H1 (cell line): Measurements from ENCODE around the gene SULT6B1. TPM values are rescaled to one million over a fixed set of nuclear protein-coding genes. Genes with fewer than 3 reads are reported as not detected.

Experiments
- RAD21 ChIP-seq, 2 experiments: IDR thresholded peaks in 1 of 2; conservative IDR thresholded peaks in 1 of 2; 2 replicates each; pipeline ENCODE4 v1.6.1; 2011; ENCODE audit warnings: low read depth in 2 of 2, low read length in 2 of 2, improper control_type of control experiment in 1 of 2, inconsistent platforms in 1 of 2, mild to moderate bottlenecking in 1 of 2, moderate library complexity in 1 of 2
- polyA plus RNA-seq, 7 experiments: library from polyadenylated mRNA; depleted of rRNA in 3 of 7; stranded (reverse) in 5 of 7; unstranded in 2 of 7; fragments of >200 nt in 5 of 7; fragments of 200-250 nt in 2 of 7; gene quantifications; 1 replicate in 5 of 7; 2 replicates in 1 of 7; 4 replicates in 1 of 7; pipeline versions ENCODE4 v1.2.1 to v1.2.3, GENCODE V29; 2011 to 2013; ENCODE audit warnings: missing spikeins in 2 of 7, mixed read lengths in 2 of 7
- total RNA-seq: library from RNA; stranded (reverse); fragmentation: NEBNext Ultra II Directional; extraction: Animal tissue kit (Norgen Biotek cat#: 25700); gene quantifications from 2 replicates; pipeline ENCODE4 v1.2.1, GENCODE V29; 2021
- TF ChIP-seq, protein P1 (sequence below), 3 experiments: IDR thresholded peaks; 1 replicate in 2 of 3; 2 replicates in 1 of 3; pipeline versions ENCODE4 v1.5.1 to v1.6.1; 2011; ENCODE audit warnings: low read length in 3 of 3, mild to moderate bottlenecking in 3 of 3, inconsistent platforms in 2 of 3, low read depth in 1 of 3, moderate library complexity in 1 of 3; ENCODE audit not compliant: insufficient read depth in 1 of 3; ENCODE audit errors: control extremely low read depth in 1 of 3
- TF ChIP-seq, protein P2 (sequence below): IDR thresholded peaks from 2 replicates; pipeline ENCODE4 v1.6.1; 2012; ENCODE audit warnings: inconsistent platforms

SULT6B1 gene
- total and polyA plus RNA-seq, 2 of the 8 experiments (the other 6 are each of a cell fraction or from before 2014, with no cell fraction given): not detected

DNA sequence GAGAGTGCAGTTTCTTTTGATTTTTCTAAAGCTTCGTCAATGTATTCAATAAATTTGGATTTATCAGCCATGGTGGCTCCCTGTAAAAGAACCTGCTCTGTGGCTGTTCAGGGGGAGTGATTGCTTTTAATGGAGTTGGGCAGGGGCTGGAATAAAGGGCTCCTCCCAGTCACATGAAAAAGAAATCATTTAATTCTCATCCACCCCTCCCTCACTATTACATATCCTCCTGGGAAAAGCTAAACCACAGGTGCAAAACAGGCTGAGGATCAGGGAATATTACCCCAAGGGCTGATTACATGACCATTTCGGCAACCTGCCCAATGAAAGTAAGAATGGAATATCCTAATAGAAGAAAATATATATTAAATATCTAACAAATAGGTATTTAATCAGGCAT is at the start of gene SULT6B1 (continued):
- TF ChIP-seq, protein P1, sequence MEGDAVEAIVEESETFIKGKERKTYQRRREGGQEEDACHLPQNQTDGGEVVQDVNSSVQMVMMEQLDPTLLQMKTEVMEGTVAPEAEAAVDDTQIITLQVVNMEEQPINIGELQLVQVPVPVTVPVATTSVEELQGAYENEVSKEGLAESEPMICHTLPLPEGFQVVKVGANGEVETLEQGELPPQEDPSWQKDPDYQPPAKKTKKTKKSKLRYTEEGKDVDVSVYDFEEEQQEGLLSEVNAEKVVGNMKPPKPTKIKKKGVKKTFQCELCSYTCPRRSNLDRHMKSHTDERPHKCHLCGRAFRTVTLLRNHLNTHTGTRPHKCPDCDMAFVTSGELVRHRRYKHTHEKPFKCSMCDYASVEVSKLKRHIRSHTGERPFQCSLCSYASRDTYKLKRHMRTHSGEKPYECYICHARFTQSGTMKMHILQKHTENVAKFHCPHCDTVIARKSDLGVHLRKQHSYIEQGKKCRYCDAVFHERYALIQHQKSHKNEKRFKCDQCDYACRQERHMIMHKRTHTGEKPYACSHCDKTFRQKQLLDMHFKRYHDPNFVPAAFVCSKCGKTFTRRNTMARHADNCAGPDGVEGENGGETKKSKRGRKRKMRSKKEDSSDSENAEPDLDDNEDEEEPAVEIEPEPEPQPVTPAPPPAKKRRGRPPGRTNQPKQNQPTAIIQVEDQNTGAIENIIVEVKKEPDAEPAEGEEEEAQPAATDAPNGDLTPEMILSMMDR (IDR thresholded peaks at IDR 0.05; ENCODE audit: control extremely low read depth in 1 of 3, insufficient read depth in 1 of 3, low read depth in 1 of 3, low read length in 3 of 3): no peak
- TF ChIP-seq, protein P2, sequence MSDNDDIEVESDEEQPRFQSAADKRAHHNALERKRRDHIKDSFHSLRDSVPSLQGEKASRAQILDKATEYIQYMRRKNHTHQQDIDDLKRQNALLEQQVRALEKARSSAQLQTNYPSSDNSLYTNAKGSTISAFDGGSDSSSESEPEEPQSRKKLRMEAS: no peak
- no peak for TF ChIP-seq RAD21 (IDR thresholded peaks at IDR 0.05 in 1 of 2, conservative IDR thresholded peaks at IDR 0.05 in 1 of 2; ENCODE audit: low read depth in 2 of 2, low read length in 2 of 2)
